Activated CD8-positive, alpha-beta memory T cell treated with anti-CD3 and anti-CD28 coated beads, Interleukin-2, amount 50 U/mL, for 1 hour (primary cell): Measurements from ENCODE around the gene NPC1L1.

Source experiments
- DNase-seq: peaks from one replicate; pipeline ENCODE4 v3.0.0-alpha.2; 2020; ENCODE audit errors: extremely low read depth

Gene NPC1L1

GRCh38 chr7:44476313-44476712 is 64.8 kb downstream of the NPC1L1 start:
- no peak for DNase-seq

GRCh38 chr7:44473295-44473694 is 67.8 kb downstream of the NPC1L1 start:
- DNase-seq: no peak

- no peak for DNase-seq
Observed at GRCh38 chr7:44472843-44473242, 68.3 kb downstream of the NPC1L1 start.

GRCh38 chr7:44471850-44472249 is 69.3 kb downstream of the NPC1L1 start:
- DNase-seq: no peak

GRCh38 chr7:44471436-44471835 is 69.7 kb downstream of the NPC1L1 start:
- no peak for DNase-seq

GRCh38 chr7:44470628-44471245 is 70.4 kb downstream of the NPC1L1 start:
- no peak for DNase-seq

- no peak for DNase-seq
Observed at GRCh38 chr7:44470135-44470479, 71.0 kb downstream of the NPC1L1 start.

- DNase-seq: no peak
Observed at GRCh38 chr7:44469461-44470134, 71.5 kb downstream of the NPC1L1 start.

GRCh38 chr7:44467217-44467548 is 73.9 kb downstream of the NPC1L1 start:
- no peak for DNase-seq

- DNase-seq: no peak
Observed at GRCh38 chr7:44466300-44467216, 74.6 kb downstream of the NPC1L1 start.

- no peak for DNase-seq
Observed at GRCh38 chr7:44465490-44465889, 75.6 kb downstream of the NPC1L1 start.

- no peak for DNase-seq
Observed at GRCh38 chr7:44463169-44463808, 77.8 kb downstream of the NPC1L1 start.
